GM10248 (cell line): Measurements from ENCODE around the gene CXCL3.

Experiments used
- CTCF ChIA-PET: fragments of 300-600 bp; sonication (Branson Sonifier 250); formaldehyde crosslinking; extraction: SDS; loops from one replicate; lab custom pipeline; 2021; ENCODE audit warnings: antibody characterized with exemption; lab: Yijun Ruan, JAX
- POLR2A ChIA-PET: fragments of 350-650 bp; sonication (Branson Sonifier 250); formaldehyde crosslinking; extraction: SDS; loops from one replicate; lab custom pipeline; 2020; ENCODE audit warnings: antibody characterized with exemption; lab: Yijun Ruan, JAX
- DNase-seq: peaks from one replicate; pipeline ENCODE4 v3.0.0; 2012; ENCODE audit errors: extremely low spot score
- CTCF ChIP-seq: IDR thresholded peaks from 2 replicates; pipeline ENCODE4 v1.5.1; 2012; ENCODE audit warnings: mild to moderate bottlenecking, low read depth; ENCODE audit errors: extremely low read depth, missing control alignments, control extremely low read depth

CXCL3 gene

DNA sequence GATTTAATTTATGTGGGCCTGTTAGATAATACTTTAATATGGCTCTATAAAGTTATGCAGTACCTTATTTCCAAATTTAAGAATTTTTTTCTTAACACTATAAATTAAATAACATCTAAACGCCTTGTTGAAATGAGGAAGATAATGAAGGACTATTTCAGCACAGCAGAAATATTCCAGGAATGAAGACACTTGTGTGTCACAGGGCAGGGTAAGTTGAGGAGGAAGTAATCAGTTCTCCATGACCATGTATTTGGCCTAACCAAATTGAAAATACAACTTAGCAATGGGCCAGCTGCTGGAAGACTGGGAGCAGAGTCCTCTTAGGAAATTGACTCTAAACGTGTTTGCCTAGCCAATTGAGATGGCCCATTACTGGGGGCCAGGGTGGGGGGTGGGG lies 16.9 kb downstream of the CXCL3 start:
- ChIA-PET CTCF (interaction anchor here (1.0 to 1.3 kb wide), 3 partner anchors 9 to 17 kb away, joined by 3 to 4 read pairs (median 3); partner anchors contain the start of gene CXCL3), POLR2A (no interaction called here)
- TF ChIP-seq CTCF: no peak
- DNase-seq: no peak

GRCh38 chr4:74018771-74019170 lies 19.7 kb downstream of the CXCL3 start:
- POLR2A ChIA-PET: no interaction called here
- DNase-seq: no peak
- TF ChIP-seq CTCF: no peak
- CTCF ChIA-PET: interaction anchor here (1.0 to 1.7 kb wide), 2 partner anchors 10 to 29 kb away, joined by 3 to 5 read pairs; no protein-coding TSS in a partner anchor

DNA sequence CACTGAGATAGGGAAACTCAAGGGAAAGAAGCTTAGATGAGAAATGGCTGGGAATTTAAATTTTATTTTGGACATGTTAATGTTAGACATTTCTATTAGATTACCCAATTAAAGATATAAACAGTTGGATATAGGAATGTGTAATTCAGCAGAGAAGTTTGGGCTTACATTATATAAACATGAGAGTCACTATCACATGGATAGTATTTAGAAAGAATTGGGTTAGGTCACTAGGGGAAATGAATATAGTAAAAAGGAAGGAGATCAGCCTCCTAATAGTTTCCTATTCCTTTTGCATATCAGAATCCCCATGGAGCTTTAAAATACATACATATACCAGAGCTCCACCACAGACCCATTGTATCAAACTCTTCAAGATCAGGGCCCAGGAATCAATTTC lies 20.4 kb downstream of the CXCL3 start:
- ChIA-PET POLR2A (no interaction called here), CTCF (interaction anchor here (1.0 to 1.7 kb wide), 3 partner anchors 10 to 28 kb away, joined by 3 to 5 read pairs (median 3); no protein-coding TSS in a partner anchor)
- DNase-seq: no peak
- TF ChIP-seq CTCF: no peak

GRCh38 chr4:74016068-74016467 lies 22.4 kb downstream of the CXCL3 start:
- ChIA-PET CTCF (interaction anchor here (1.3 to 1.5 kb wide), 2 partner anchors 9 to 10 kb away, joined by 4 to 6 read pairs; no protein-coding TSS in a partner anchor), POLR2A (no interaction called here)
- DNase-seq: no peak
- no peak for TF ChIP-seq CTCF

DNA sequence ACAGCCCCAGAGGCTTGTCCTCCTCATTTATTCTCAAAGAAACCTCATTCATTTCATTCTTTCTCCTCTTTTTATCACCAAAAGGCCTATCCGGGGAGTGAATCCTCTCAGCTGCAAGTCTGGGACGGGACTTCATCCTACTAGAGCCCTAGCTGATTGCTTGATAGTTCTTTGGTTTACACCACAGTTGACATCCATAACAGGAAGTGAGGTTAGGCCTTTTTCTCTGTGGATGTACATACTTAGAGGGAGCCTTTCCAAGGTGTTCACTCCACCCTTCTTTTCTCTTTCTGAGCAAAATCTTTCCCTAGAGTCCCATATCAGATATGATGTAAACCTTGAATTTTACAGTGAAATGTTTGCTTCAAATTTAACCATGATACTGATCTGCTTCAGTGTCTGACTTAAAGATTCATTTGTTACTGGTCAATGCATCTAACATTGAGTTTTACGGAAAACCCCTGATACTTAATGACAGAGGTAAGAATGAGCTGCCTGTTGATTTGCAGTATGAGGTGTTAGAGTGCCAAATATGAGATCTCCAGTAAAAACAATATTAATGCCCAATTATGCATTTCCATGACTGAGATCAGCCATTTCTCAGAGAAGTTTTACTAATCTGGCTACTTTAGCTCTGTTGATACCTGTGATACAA lies 23.2 kb downstream of the CXCL3 start:
- POLR2A ChIA-PET: no interaction called here
- no peak for DNase-seq
- TF ChIP-seq CTCF: no peak
- CTCF ChIA-PET: interaction anchor here (0.9 to 1.5 kb wide), 2 partner anchors 8 to 24 kb away, joined by 3 to 6 read pairs; no protein-coding TSS in a partner anchor

- no peak for DNase-seq
- ChIA-PET CTCF (no interaction called here), POLR2A (no interaction called here)
- TF ChIP-seq CTCF: no peak
Observed at GRCh38 chr4:74014332-74014731, 24.2 kb downstream of the CXCL3 start.
